Measurements from ENCODE around the gene NBEA.

The NBEA gene

GRCh38 chr13:35479706-35480105 is 537.6 kb downstream of the NBEA start:
- no peak for TF ChIP-seq CTCF (conservative IDR thresholded peaks at IDR 0.05)
- H3K27ac ChIP-seq, result no peak overlapping the region

GRCh38 chr13:35480346-35480745 is 538.3 kb downstream of the NBEA start:
- no peak for TF ChIP-seq CTCF (conservative IDR thresholded peaks at IDR 0.05)
- H3K27ac ChIP-seq, result no peak overlapping the region

- no peak overlapping the region for H3K27ac ChIP-seq
- no peak for TF ChIP-seq CTCF (conservative IDR thresholded peaks at IDR 0.05)
Measured at GRCh38 chr13:35481777-35482176, 539.7 kb downstream of the NBEA start.

- no peak overlapping the region for H3K27ac ChIP-seq
- no peak for TF ChIP-seq CTCF (conservative IDR thresholded peaks at IDR 0.05)
Measured at GRCh38 chr13:35482527-35482926, 540.5 kb downstream of the NBEA start.

GRCh38 chr13:35483761-35484160 is 541.7 kb downstream of the NBEA start:
- no peak overlapping the region for H3K27ac ChIP-seq

GRCh38 chr13:35484384-35484783 is 542.3 kb downstream of the NBEA start:
- no peak for TF ChIP-seq CTCF (conservative IDR thresholded peaks at IDR 0.05)

More at GRCh38 chr13:35483761-35484160, 541.7 kb downstream of the NBEA start:
- TF ChIP-seq CTCF (conservative IDR thresholded peaks at IDR 0.05), result no peak

GRCh38 chr13:35485424-35485823 is 543.4 kb downstream of the NBEA start:
- TF ChIP-seq CTCF (conservative IDR thresholded peaks at IDR 0.05), result no peak
- H3K27ac ChIP-seq, result no peak overlapping the region

More at GRCh38 chr13:35484384-35484783, 542.3 kb downstream of the NBEA start:
- H3K27ac ChIP-seq, result no peak overlapping the region

GRCh38 chr13:35489050-35489449 is 547.0 kb downstream of the NBEA start:
- no peak overlapping the region for H3K27ac ChIP-seq
- no peak for TF ChIP-seq CTCF (conservative IDR thresholded peaks at IDR 0.05)
